ENCODE results near the gene CLEC4D. TPM values are rescaled to one million over a fixed set of nuclear protein-coding genes. Genes with fewer than 3 reads are reported as not detected.
"Not testable (repeated sequence)": the region's sequence is repeated elsewhere in the genome, so short reads cannot be mapped to it uniquely, and the experiment has no call there.

The CLEC4D gene
- total RNA-seq, 1 donor, result not detected

- Histone ChIP-seq H3K27me3 (ENCODE audit: insufficient read depth, low read length) (no peaks in the 10 kb centered on the region), H3K36me3 (ENCODE audit: insufficient read depth, low read length) (no peaks in the 10 kb centered on the region), H3K4me2 (ENCODE audit: insufficient read depth, low read length) (no peak overlapping the region), H3K9me3 (ENCODE audit: low read depth, low read length) (no peaks in the 10 kb centered on the region), H2AFZ (ENCODE audit: low read length) (no peak overlapping the region), H3K79me2 (ENCODE audit: insufficient read depth, low read length) (no peaks in the 10 kb centered on the region), H3K27ac (ENCODE audit: low read depth, low read length) (no peak overlapping the region), H3K4me3 (ENCODE audit: insufficient read depth, low read length) (no peak overlapping the region), H3K4me1 (ENCODE audit: insufficient read depth, low read length) (no peaks in the 10 kb centered on the region), H4K20me1 (ENCODE audit: insufficient read depth, low read length) (no peaks in the 10 kb centered on the region)
- TF ChIP-seq, protein P1, sequence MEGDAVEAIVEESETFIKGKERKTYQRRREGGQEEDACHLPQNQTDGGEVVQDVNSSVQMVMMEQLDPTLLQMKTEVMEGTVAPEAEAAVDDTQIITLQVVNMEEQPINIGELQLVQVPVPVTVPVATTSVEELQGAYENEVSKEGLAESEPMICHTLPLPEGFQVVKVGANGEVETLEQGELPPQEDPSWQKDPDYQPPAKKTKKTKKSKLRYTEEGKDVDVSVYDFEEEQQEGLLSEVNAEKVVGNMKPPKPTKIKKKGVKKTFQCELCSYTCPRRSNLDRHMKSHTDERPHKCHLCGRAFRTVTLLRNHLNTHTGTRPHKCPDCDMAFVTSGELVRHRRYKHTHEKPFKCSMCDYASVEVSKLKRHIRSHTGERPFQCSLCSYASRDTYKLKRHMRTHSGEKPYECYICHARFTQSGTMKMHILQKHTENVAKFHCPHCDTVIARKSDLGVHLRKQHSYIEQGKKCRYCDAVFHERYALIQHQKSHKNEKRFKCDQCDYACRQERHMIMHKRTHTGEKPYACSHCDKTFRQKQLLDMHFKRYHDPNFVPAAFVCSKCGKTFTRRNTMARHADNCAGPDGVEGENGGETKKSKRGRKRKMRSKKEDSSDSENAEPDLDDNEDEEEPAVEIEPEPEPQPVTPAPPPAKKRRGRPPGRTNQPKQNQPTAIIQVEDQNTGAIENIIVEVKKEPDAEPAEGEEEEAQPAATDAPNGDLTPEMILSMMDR (IDR thresholded peaks at IDR 0.05; ENCODE audit: extremely low read depth, low read depth, low read length), result no peak
- DNase-seq (ENCODE audit: insufficient read length, low spot score, missing footprints), result no peak
Measured at GRCh38 chr12:8493084-8493483, 20.2 kb upstream of the CLEC4D start.

- H3K4me1 ChIP-seq (ENCODE audit: insufficient read depth, low read length); H3K9me3 ChIP-seq (ENCODE audit: low read depth, low read length); H3K4me2 ChIP-seq (ENCODE audit: insufficient read depth, low read length); H3K4me3 ChIP-seq (ENCODE audit: insufficient read depth, low read length); H4K20me1 ChIP-seq (ENCODE audit: insufficient read depth, low read length); H3K36me3 ChIP-seq (ENCODE audit: insufficient read depth, low read length); H2AFZ ChIP-seq (ENCODE audit: low read length); DNase-seq (ENCODE audit: insufficient read length, low spot score, missing footprints); H3K27me3 ChIP-seq (ENCODE audit: insufficient read depth, low read length); H3K79me2 ChIP-seq (ENCODE audit: insufficient read depth, low read length); H3K27ac ChIP-seq (ENCODE audit: low read depth, low read length): not testable (repeated sequence)
Measured at GRCh38 chr12:8495671-8496070, 17.6 kb upstream of the CLEC4D start.

- H3K27me3 ChIP-seq (ENCODE audit: insufficient read depth, low read length); DNase-seq (ENCODE audit: insufficient read length, low spot score, missing footprints); H3K36me3 ChIP-seq (ENCODE audit: insufficient read depth, low read length); H4K20me1 ChIP-seq (ENCODE audit: insufficient read depth, low read length); H3K27ac ChIP-seq (ENCODE audit: low read depth, low read length); H3K4me3 ChIP-seq (ENCODE audit: insufficient read depth, low read length); H2AFZ ChIP-seq (ENCODE audit: low read length); H3K4me2 ChIP-seq (ENCODE audit: insufficient read depth, low read length); H3K9me3 ChIP-seq (ENCODE audit: low read depth, low read length); H3K4me1 ChIP-seq (ENCODE audit: insufficient read depth, low read length); H3K79me2 ChIP-seq (ENCODE audit: insufficient read depth, low read length): not testable (repeated sequence)
Measured at GRCh38 chr12:8496074-8496473, 17.2 kb upstream of the CLEC4D start.

- H3K4me3 ChIP-seq (ENCODE audit: insufficient read depth, low read length), result no peak overlapping the region
- no peaks in the 10 kb centered on the region for H4K20me1 ChIP-seq (ENCODE audit: insufficient read depth, low read length)
- H3K4me1 ChIP-seq (ENCODE audit: insufficient read depth, low read length), result no peaks in the 10 kb centered on the region
- H3K79me2 ChIP-seq (ENCODE audit: insufficient read depth, low read length), result no peaks in the 10 kb centered on the region
- H3K27me3 ChIP-seq (ENCODE audit: insufficient read depth, low read length), result no peaks in the 10 kb centered on the region
- no peak for DNase-seq (ENCODE audit: insufficient read length, low spot score, missing footprints)
- no peak overlapping the region for H3K27ac ChIP-seq (ENCODE audit: low read depth, low read length)
- no peaks in the 10 kb centered on the region for H3K9me3 ChIP-seq (ENCODE audit: low read depth, low read length)
- TF ChIP-seq, protein P1 (IDR thresholded peaks at IDR 0.05; ENCODE audit: extremely low read depth, low read depth, low read length), result no peak
- no peak overlapping the region for H2AFZ ChIP-seq (ENCODE audit: low read length)
- H3K36me3 ChIP-seq (ENCODE audit: insufficient read depth, low read length), result no peaks in the 10 kb centered on the region
- no peak overlapping the region for H3K4me2 ChIP-seq (ENCODE audit: insufficient read depth, low read length)
Measured at GRCh38 chr12:8499616-8500015, 13.7 kb upstream of the CLEC4D start.

- Histone ChIP-seq H3K4me3 (ENCODE audit: insufficient read depth, low read length) (no peak overlapping the region), H3K27ac (ENCODE audit: low read depth, low read length) (no peak overlapping the region), H3K9me3 (ENCODE audit: low read depth, low read length) (no peaks in the 10 kb centered on the region), H2AFZ (ENCODE audit: low read length) (no peak overlapping the region), H4K20me1 (ENCODE audit: insufficient read depth, low read length) (no peaks in the 10 kb centered on the region), H3K27me3 (ENCODE audit: insufficient read depth, low read length) (no peaks in the 10 kb centered on the region), H3K79me2 (ENCODE audit: insufficient read depth, low read length) (no peaks in the 10 kb centered on the region), H3K36me3 (ENCODE audit: insufficient read depth, low read length) (no peaks in the 10 kb centered on the region), H3K4me2 (ENCODE audit: insufficient read depth, low read length) (no peak overlapping the region), H3K4me1 (ENCODE audit: insufficient read depth, low read length) (no peaks in the 10 kb centered on the region)
- TF ChIP-seq, protein P1 (IDR thresholded peaks at IDR 0.05; ENCODE audit: extremely low read depth, low read depth, low read length), result no peak
- DNase-seq (ENCODE audit: insufficient read length, low spot score, missing footprints), result no peak
Measured at GRCh38 chr12:8501720-8502119, 11.6 kb upstream of the CLEC4D start.
